CD4-positive, CD25-positive, alpha-beta regulatory T cell (primary cell): ENCODE data around the gene POLRMT. TPM values are rescaled to one million over a fixed set of nuclear protein-coding genes. Genes with fewer than 3 reads are reported as not detected.

ENCODE experiments used
- ATAC-seq, 2 donors: fragments of 150-1000 bp; cut with Tn5 transposase; one replicate each; pipeline ENCODE4 v1.10.0; 2021; ENCODE audit warnings: low read depth in 2 of 2, moderate number of reproducible peaks in 2 of 2, moderate library complexity in 1 of 2
- DNase-seq, 3 donors: peaks; one replicate each; pipeline versions ENCODE4 v3.0.0 to v3.0.0-alpha.2; 2012 to 2022; ENCODE audit warnings: mixed read lengths in 1 of 3
- H3K27ac ChIP-seq: one replicate; pipeline ENCODE4 v1.7.0; 2013; ENCODE audit warnings: mild to moderate bottlenecking, low read length; ENCODE audit not compliant: insufficient read depth, poor library complexity, severe bottlenecking
- H3K27me3 ChIP-seq: one replicate; pipeline ENCODE4 v1.7.0; 2013; ENCODE audit warnings: low read length; ENCODE audit not compliant: control insufficient read depth, insufficient read depth
- H3K36me3 ChIP-seq: one replicate; pipeline ENCODE4 v1.7.0; 2013; ENCODE audit warnings: mild to moderate bottlenecking, low read length, moderate library complexity; ENCODE audit not compliant: control insufficient read depth, insufficient read depth
- H3K4me1 ChIP-seq: 2 replicates; pipeline ENCODE4 v1.7.0; 2013; ENCODE audit warnings: mild to moderate bottlenecking, low read length; ENCODE audit not compliant: insufficient read depth, control insufficient read depth, poor library complexity, severe bottlenecking
- H3K4me3 ChIP-seq: one replicate; pipeline ENCODE4 v1.7.0; 2013; ENCODE audit warnings: low read depth, mild to moderate bottlenecking, low read length, moderate library complexity
- H3K9me3 ChIP-seq, 2 experiments: 1 replicate in 1 of 2; 2 replicates in 1 of 2; pipeline ENCODE4 v1.7.0; 2013; ENCODE audit warnings: low read length in 2 of 2, mild to moderate bottlenecking in 1 of 2, moderate library complexity in 1 of 2; ENCODE audit not compliant: control insufficient read depth in 2 of 2
- H3K27ac Mint-ChIP-seq, 3 donors: one replicate each; pipeline ENCODE4 v1.8.0; 2020 to 2022; ENCODE audit warnings: mild to moderate bottlenecking in 3 of 3, mixed read lengths in 3 of 3, moderate library complexity in 2 of 3
- H3K27me3 Mint-ChIP-seq: one replicate; pipeline ENCODE4 v1.8.0; 2022; ENCODE audit warnings: mild to moderate bottlenecking, mixed read lengths
- H3K36me3 Mint-ChIP-seq: one replicate; pipeline ENCODE4 v1.8.0; 2020; ENCODE audit warnings: mixed read lengths
- H3K4me1 Mint-ChIP-seq, 4 donors: one replicate each; pipeline ENCODE4 v1.8.0; 2020 to 2022; ENCODE audit warnings: mixed read lengths in 4 of 4, mild to moderate bottlenecking in 1 of 4
- H3K4me3 Mint-ChIP-seq, 4 donors: one replicate each; pipeline ENCODE4 v1.8.0; 2020 to 2022; ENCODE audit warnings: mild to moderate bottlenecking in 4 of 4, mixed read lengths in 4 of 4, moderate library complexity in 3 of 4
- H3K9me3 Mint-ChIP-seq, 7 donors: one replicate each; pipeline ENCODE4 v1.8.0; 2020 to 2022; ENCODE audit warnings: mixed read lengths in 7 of 7, mild to moderate bottlenecking in 3 of 7, moderate library complexity in 2 of 7
- polyA plus RNA-seq, 4 donors: library from polyadenylated mRNA; unstranded; fragments of 300-500 nt; fragmentation: Illumina TruSeq; gene quantifications; one replicate each; pipeline ENCODE4 v1.2.3, GENCODE V29; 2021
- total RNA-seq: library from RNA; stranded (reverse); gene quantifications from one replicate; pipeline ENCODE4 v1.2.3, GENCODE V29; 2022

The POLRMT gene
- total and polyA plus RNA-seq, 5 donors from 2014 or later: 25.4 to 62.9 (median 35.8) TPM

DNA sequence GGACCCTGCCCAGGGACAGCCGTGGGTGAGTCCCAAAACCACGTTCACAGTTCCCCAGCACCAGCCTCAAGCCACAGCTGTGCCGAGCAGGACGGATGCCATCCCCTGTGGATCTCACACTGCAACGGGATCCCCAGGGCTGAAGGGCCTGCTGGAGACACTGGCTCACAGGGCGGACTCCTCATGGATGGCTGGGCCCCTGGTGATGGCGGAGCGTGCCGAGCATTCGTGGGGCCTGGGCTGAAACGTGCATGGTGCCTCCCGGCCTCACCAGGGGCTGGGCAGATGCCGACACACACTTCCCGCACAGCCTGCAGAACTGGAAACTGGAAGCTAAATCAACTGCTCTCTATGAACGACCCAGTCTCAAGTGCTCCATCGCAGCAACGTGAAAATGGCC is 20.1 kb upstream of the POLRMT start:
- Histone ChIP-seq H3K9me3 (no peaks in the 10 kb centered on the region), H3K27ac (no peak overlapping the region), H3K4me1 (peaks cover 36% of the 10 kb centered on the region), H3K4me3 (no peak overlapping the region), H3K27me3 (no peaks in the 10 kb centered on the region), H3K36me3 (peaks cover 49% of the 10 kb centered on the region)
- Mint-ChIP-seq H3K9me3 (no peaks in the 10 kb centered on the region), H3K4me1 (peaks cover 0 to 44% (median 9%) of the 10 kb centered on the region in 4 donors), H3K27ac (no peak overlapping the region), H3K4me3 (no peak overlapping the region), H3K36me3 (peaks cover 9% of the 10 kb centered on the region), H3K27me3 (no peaks in the 10 kb centered on the region)
- ATAC-seq (no peak), DNase-seq (no peak)

DNA sequence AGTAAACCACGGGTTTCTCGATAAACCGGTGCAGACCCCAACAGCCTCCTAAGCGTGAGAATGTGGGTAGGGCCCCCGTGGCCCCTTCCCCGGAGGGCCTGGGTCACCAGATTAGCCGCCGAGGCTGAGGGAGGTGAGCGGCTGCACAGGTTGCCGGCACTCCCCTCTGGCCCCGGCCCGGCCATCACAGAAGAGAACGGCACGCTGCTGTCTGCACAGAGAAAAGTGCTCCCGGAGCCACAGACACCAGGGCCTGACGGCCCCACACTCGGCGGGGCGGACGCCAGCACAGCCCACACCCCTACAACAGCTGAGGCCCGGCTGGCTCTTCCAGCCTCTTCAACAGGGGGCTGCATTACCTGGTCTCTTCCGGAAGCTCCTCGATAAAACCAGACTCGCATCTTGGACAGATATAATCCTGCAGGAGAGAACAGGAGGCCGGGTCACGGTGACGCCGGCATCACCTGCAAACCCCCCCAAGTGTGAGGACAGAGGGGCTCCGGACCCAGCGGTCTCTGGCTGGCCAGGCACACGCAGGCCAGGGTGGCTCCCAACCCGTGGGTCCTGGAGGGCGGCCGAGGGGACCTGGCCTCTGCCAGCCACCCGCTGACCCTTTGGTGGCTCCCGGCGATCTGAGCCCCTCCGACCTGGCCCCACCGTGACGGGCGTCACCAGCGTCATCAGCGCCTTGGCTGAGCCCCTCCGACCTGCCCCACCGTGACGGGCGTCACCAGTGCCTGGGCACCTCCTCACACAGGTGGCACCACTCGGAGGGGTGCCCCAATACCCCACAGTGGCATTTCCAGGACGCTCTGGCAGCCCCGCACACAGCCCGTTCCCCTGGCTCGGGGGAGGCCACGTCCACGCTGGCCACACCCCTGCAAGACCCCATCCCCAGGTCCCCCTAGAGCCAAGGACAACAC is 19.4 kb upstream of the POLRMT start:
- H3K4me1 ChIP-seq: peaks cover 29% of the 10 kb centered on the region
- DNase-seq (no peak), ATAC-seq (no peak)
- H3K9me3 ChIP-seq: no peaks in the 10 kb centered on the region
- no peaks in the 10 kb centered on the region for H3K9me3 Mint-ChIP-seq
- peaks cover 55% of the 10 kb centered on the region for H3K36me3 ChIP-seq
- H3K27me3 ChIP-seq: no peaks in the 10 kb centered on the region
- no peak overlapping the region for H3K4me3 Mint-ChIP-seq
- H3K4me3 ChIP-seq: no peak overlapping the region
- no peak overlapping the region for H3K27ac Mint-ChIP-seq
- peaks cover 0 to 40% (median 9%) of the 10 kb centered on the region in 4 donors for H3K4me1 Mint-ChIP-seq
- H3K36me3 Mint-ChIP-seq: peaks cover 9% of the 10 kb centered on the region
- H3K27me3 Mint-ChIP-seq: no peaks in the 10 kb centered on the region
- no peak overlapping the region for H3K27ac ChIP-seq

DNA sequence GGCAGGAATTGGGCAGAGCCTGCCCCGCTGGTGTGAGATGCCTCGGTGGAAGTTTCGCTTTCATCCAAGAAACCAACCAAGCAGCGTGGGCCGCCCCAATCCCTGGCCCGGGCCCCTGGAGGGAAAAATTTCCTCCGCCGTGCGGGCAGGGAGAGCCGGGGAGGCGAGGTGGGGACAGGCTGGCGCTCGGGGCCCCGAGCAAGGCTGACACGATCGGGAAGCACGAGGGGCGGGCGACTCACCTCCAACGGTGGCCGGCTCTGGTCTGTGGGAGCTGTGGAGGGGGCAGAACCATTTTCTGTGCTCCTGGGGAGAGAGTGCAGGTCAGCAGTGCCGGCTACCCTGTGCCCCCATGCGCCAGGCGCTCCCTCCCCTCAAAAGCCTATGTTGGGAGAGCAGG is 18.7 kb upstream of the POLRMT start:
- H3K27me3 ChIP-seq: no peaks in the 10 kb centered on the region
- H3K4me1 Mint-ChIP-seq: peaks cover 0 to 34% (median 9%) of the 10 kb centered on the region in 4 donors
- ATAC-seq (no peak), DNase-seq (no peak)
- peaks cover 9% of the 10 kb centered on the region for H3K36me3 Mint-ChIP-seq
- no peak overlapping the region for H3K4me3 Mint-ChIP-seq
- H3K36me3 ChIP-seq: peaks cover 60% of the 10 kb centered on the region
- H3K9me3 Mint-ChIP-seq: no peaks in the 10 kb centered on the region
- no peaks in the 10 kb centered on the region for H3K9me3 ChIP-seq
- no peaks in the 10 kb centered on the region for H3K27me3 Mint-ChIP-seq
- H3K4me1 ChIP-seq: peaks cover 21% of the 10 kb centered on the region
- H3K27ac ChIP-seq: no peak overlapping the region
- no peak overlapping the region for H3K27ac Mint-ChIP-seq
- no peak overlapping the region for H3K4me3 ChIP-seq

DNA sequence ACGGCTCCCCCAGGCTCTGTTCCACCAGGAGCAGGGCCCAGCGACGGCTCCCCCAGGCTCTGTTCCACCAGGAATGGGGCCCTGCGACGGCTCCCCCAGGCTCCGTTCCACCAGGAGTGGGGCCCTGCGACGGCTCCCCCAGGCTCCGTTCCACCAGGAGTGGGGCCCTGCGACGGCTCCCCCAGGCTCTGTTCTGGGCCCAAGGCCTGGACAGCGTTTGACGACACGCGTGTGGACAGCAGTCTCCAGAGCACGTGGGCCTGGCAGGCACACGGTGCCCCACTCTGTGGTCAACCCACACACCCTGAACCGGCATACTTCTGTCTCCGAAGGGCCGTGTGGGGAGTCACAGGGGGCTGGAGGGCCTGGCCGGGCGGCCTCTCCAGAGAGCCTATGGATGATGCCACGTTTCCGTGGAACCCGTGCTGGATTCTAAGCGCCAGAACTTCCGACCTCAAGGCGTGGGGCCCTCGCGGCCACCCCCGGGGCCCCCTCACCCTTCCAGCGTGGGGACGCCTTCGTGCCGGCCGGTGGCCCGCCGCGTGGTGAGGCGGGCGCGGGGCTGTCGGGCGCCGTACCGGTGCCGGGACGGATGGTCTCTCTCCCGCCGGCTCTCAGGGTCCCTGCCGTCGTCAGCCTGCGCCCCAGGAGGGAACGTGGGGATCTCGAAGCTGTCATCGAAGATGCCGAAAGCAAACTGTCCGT is 17.9 kb upstream of the POLRMT start:
- no peak overlapping the region for H3K27ac Mint-ChIP-seq
- DNase-seq: no peak
- no peak overlapping the region for H3K4me3 Mint-ChIP-seq
- Histone ChIP-seq H3K36me3 (peaks cover 64% of the 10 kb centered on the region), H3K4me1 (peaks cover 14% of the 10 kb centered on the region), H3K9me3 (no peaks in the 10 kb centered on the region), H3K27me3 (no peaks in the 10 kb centered on the region), H3K27ac (no peak overlapping the region), H3K4me3 (no peak overlapping the region)
- peaks cover 0 to 1% (median 0%) of the 10 kb centered on the region in 7 donors for H3K9me3 Mint-ChIP-seq
- H3K27me3 Mint-ChIP-seq: no peaks in the 10 kb centered on the region
- peaks cover 0 to 29% (median 8%) of the 10 kb centered on the region in 4 donors for H3K4me1 Mint-ChIP-seq
- ATAC-seq: no peak
- peaks cover 9% of the 10 kb centered on the region for H3K36me3 Mint-ChIP-seq

DNA sequence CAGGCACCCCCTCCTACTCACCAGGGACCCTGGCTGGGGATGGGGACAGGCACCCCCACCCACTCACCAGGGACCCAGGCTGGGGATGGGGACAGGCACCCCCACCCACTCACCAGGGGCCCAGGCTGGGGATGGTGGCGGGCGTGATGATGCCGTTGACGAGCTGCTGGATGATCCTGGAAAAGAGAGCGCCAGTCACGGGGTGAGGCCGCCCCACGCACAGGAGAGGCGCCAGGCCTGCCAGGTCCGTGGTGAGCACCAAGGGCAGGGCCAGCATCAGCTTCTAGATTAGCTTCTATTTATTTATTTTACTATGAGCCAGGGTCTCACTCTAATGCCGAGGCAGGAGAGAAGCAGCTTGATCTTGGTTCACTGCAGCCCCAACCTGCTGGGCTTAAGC is 16.8 kb upstream of the POLRMT start:
- Histone ChIP-seq H3K4me3 (no peak overlapping the region), H3K4me1 (peaks cover 6% of the 10 kb centered on the region), H3K27ac (no peak overlapping the region), H3K9me3 (no peaks in the 10 kb centered on the region), H3K27me3 (no peaks in the 10 kb centered on the region), H3K36me3 (peaks cover 62% of the 10 kb centered on the region)
- H3K4me3 Mint-ChIP-seq: no peak overlapping the region
- H3K27me3 Mint-ChIP-seq: no peaks in the 10 kb centered on the region
- ATAC-seq: no peak
- DNase-seq: no peak
- peaks cover 0 to 1% (median 0%) of the 10 kb centered on the region in 7 donors for H3K9me3 Mint-ChIP-seq
- H3K36me3 Mint-ChIP-seq: peaks cover 5% of the 10 kb centered on the region
- H3K4me1 Mint-ChIP-seq: peaks cover 0 to 17% (median 1%) of the 10 kb centered on the region in 4 donors
- H3K27ac Mint-ChIP-seq: no peak overlapping the region

DNA sequence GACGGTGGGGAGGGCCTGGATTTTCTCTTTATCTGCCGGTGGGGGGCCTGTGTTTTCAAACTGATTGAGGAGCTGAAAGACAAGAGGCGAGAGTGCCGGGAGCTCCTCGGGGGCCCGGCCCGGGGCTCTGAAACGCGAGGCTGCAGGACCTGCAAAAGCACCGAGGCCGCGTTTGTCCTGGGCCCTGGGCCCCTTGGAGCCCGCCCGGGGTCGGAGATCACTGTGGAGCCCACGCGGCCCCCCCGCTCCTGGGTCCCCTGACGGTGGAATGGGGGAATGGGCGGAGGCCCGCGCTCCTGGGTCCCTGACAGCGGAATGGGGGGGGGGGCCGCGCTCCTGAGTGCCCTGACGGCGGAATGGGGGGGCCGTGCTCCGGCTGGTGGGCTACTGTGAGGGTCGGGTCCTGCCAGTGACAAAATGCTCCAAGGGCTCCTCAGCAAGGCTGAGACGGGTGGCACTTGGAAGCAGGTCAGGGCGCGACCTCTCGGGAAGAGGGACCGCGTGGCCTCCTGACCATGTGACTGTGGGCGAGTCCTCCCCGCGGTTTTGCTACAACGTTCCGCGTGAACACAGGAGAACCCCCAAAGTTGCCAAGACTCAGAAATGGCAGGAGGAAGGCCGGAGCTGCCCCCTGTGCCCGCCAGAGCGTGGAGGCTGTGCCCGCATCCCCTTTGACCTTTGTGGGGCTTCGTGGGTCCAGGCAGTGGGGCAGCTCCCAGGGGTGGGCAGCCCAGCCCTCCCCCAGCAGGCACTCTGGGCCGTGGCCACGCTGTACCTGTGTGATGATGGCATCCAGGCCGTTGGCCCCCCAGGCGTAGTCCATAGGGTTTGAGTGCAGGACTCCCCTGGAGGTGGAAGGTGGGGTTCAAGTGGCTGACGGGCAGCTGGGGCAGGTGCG is 15.8 kb upstream of the POLRMT start:
- H3K36me3 ChIP-seq: peaks cover 58% of the 10 kb centered on the region
- no peak overlapping the region for H3K27ac Mint-ChIP-seq

DNA sequence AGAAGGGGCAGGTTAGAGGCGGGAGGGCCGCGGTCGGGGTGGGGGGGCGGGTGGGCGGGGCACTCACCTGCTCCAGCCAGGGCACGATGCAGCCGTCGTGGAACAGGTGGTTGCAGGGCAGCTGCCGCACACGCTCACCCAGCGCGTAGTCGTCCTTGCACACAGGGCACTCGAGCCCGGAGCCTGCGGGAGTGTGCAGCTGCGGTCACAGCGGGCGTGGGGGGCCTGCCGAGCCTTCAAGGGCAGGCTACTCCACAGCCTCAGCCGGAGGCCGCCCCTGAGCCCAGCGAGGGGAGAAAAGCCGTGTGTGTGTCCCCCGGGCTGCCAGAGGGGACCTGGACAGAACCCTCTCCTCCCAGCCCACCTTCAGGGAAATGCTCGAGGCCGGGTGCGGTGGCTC is 15.0 kb upstream of the POLRMT start:
- Mint-ChIP-seq H3K27ac (no peak overlapping the region), H3K4me1 (peaks cover 0 to 3% (median 0%) of the 10 kb centered on the region in 4 donors), H3K36me3 (no peaks in the 10 kb centered on the region), H3K9me3 (peaks cover 0 to 1% (median 0%) of the 10 kb centered on the region in 7 donors), H3K27me3 (no peaks in the 10 kb centered on the region), H3K4me3 (peak overlapping the region in 1 of 4 donors; percentile 60)
- Histone ChIP-seq H3K4me3 (no peak overlapping the region), H3K4me1 (peaks cover 3% of the 10 kb centered on the region), H3K9me3 (no peaks in the 10 kb centered on the region), H3K27ac (no peak overlapping the region), H3K27me3 (no peaks in the 10 kb centered on the region), H3K36me3 (peaks cover 52% of the 10 kb centered on the region)
- DNase-seq (no peak), ATAC-seq (no peak)

More for the DNA sequence above, 15.8 kb upstream of the POLRMT start:
- DNase-seq (no peak), ATAC-seq (no peak)
- Histone ChIP-seq H3K9me3 (no peaks in the 10 kb centered on the region), H3K4me3 (no peak overlapping the region), H3K27ac (no peak overlapping the region), H3K4me1 (peaks cover 3% of the 10 kb centered on the region), H3K27me3 (no peaks in the 10 kb centered on the region)
- Mint-ChIP-seq H3K4me1 (peaks cover 0 to 10% (median 0%) of the 10 kb centered on the region in 4 donors), H3K27me3 (no peaks in the 10 kb centered on the region), H3K4me3 (peak overlapping the region in 1 of 4 donors; percentile 60), H3K36me3 (no peaks in the 10 kb centered on the region), H3K9me3 (peaks cover 0 to 1% (median 0%) of the 10 kb centered on the region in 7 donors)
